HEK293T (cell line): ENCODE data around the gene ERVFRD-1.

Experiments used
- CTCF ChIA-PET: fragments of 350-600 bp; formaldehyde crosslinking; extraction: SDS; loops from one replicate; lab custom pipeline; 2021; ENCODE audit warnings: antibody characterized with exemption, inconsistent platforms; lab: Yijun Ruan, JAX
- POLR2A ChIA-PET: fragments of 350-600 bp; formaldehyde crosslinking; extraction: SDS; loops from one replicate; lab custom pipeline; 2020; ENCODE audit warnings: antibody characterized with exemption, inconsistent platforms; lab: Yijun Ruan, JAX
- DNase-seq: peaks from one replicate; pipeline ENCODE4 v3.0.0; 2012; ENCODE audit warnings: mixed read lengths; ENCODE audit errors: extremely low spot score
- ARNT ChIP-seq: fragments of 450-650 bp; IDR thresholded peaks from 2 replicates; pipeline ENCODE4 v1.6.1; 2017; ENCODE audit warnings: mild to moderate bottlenecking
- BHLHE40 ChIP-seq: fragments of 450-650 bp; IDR thresholded peaks from 2 replicates; pipeline ENCODE4 v1.6.1; 2016; ENCODE audit warnings: mild to moderate bottlenecking, moderate library complexity, borderline replicate concordance
- CTBP1 ChIP-seq: fragments of 450-650 bp; IDR thresholded peaks from 2 replicates; pipeline ENCODE4 v1.6.1; 2016; ENCODE audit warnings: borderline replicate concordance
- ELF4 ChIP-seq: fragments of 450-650 bp; IDR thresholded peaks from 2 replicates; pipeline ENCODE4 v1.6.1; 2017; ENCODE audit warnings: antibody characterized with exemption
- FOXA1 ChIP-seq: fragments of 450-650 bp; IDR thresholded peaks from 2 replicates; pipeline ENCODE4 v1.6.1; 2016; ENCODE audit warnings: mild to moderate bottlenecking
- FOXK2 ChIP-seq: fragments of 450-650 bp; IDR thresholded peaks from 2 replicates; pipeline ENCODE4 v1.6.1; 2016; ENCODE audit warnings: mild to moderate bottlenecking
- FOXM1 ChIP-seq: fragments of 450-650 bp; IDR thresholded peaks from 2 replicates; pipeline ENCODE4 v1.6.1; 2017; ENCODE audit warnings: mild to moderate bottlenecking, borderline replicate concordance
- HDGF ChIP-seq: fragments of 450-650 bp; IDR thresholded peaks from 2 replicates; pipeline ENCODE4 v1.6.1; 2017; ENCODE audit warnings: antibody characterized with exemption, borderline replicate concordance
- L3MBTL2 ChIP-seq: fragments of 450-650 bp; conservative IDR thresholded peaks from 2 replicates; pipeline ENCODE4 v1.6.1; 2016; ENCODE audit warnings: mild to moderate bottlenecking
- LEF1 ChIP-seq: fragments of 450-650 bp; IDR thresholded peaks from 2 replicates; pipeline ENCODE4 v1.6.1; 2017; ENCODE audit warnings: mild to moderate bottlenecking, borderline replicate concordance
- NFRKB ChIP-seq: fragments of 450-650 bp; IDR thresholded peaks from 2 replicates; pipeline ENCODE4 v1.6.1; 2016; ENCODE audit warnings: mild to moderate bottlenecking, moderate library complexity
- SP1 ChIP-seq: fragments of 450-650 bp; IDR thresholded peaks from 2 replicates; pipeline ENCODE4 v1.6.1; 2017
- SUZ12 ChIP-seq: fragments of 450-650 bp; IDR thresholded peaks from 2 replicates; pipeline ENCODE4 v1.6.1; 2016; ENCODE audit warnings: mild to moderate bottlenecking
- TARDBP ChIP-seq: fragments of 450-650 bp; IDR thresholded peaks from 2 replicates; pipeline ENCODE4 v1.6.1; 2016
- ZNF384 ChIP-seq: fragments of 450-650 bp; IDR thresholded peaks from 2 replicates; pipeline ENCODE4 v1.6.1; 2016
- TF ChIP-seq, protein P1 (sequence below): fragments of 450-650 bp; IDR thresholded peaks from 2 replicates; pipeline ENCODE4 v1.6.1; 2016

Gene ERVFRD-1

DNA sequence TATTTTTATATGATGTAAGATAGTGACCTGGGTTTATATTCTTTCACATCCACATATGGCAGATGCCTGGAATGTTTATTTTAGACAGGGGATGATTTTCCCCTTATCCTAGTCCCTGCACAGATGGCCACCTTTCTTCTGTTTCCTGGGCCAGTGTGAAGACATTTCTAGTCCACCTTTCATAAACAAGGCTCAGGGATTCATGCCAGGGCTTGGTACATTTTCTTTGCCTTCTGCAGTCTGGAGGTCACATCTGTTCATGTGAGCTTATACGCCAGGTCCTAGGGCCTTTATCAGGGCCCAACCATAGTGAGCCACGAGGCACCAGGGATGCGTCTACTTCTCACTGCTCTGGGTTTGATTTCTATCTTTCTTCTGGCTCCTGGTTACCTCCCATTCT lies 38.0 kb upstream of the ERVFRD-1 start:
- CTCF ChIA-PET: no interaction called here
- POLR2A ChIA-PET: no interaction called here
- DNase-seq: no peak
- TF ChIP-seq ELF4 (no peak), HDGF (no peak), FOXK2 (no peak), FOXA1 (no peak), SUZ12 (no peak), TARDBP (no peak), ZNF384 (no peak), SP1 (no peak), L3MBTL2 (no peak)
- TF ChIP-seq, protein P1, sequence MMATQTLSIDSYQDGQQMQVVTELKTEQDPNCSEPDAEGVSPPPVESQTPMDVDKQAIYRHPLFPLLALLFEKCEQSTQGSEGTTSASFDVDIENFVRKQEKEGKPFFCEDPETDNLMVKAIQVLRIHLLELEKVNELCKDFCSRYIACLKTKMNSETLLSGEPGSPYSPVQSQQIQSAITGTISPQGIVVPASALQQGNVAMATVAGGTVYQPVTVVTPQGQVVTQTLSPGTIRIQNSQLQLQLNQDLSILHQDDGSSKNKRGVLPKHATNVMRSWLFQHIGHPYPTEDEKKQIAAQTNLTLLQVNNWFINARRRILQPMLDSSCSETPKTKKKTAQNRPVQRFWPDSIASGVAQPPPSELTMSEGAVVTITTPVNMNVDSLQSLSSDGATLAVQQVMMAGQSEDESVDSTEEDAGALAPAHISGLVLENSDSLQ: no peak

DNA sequence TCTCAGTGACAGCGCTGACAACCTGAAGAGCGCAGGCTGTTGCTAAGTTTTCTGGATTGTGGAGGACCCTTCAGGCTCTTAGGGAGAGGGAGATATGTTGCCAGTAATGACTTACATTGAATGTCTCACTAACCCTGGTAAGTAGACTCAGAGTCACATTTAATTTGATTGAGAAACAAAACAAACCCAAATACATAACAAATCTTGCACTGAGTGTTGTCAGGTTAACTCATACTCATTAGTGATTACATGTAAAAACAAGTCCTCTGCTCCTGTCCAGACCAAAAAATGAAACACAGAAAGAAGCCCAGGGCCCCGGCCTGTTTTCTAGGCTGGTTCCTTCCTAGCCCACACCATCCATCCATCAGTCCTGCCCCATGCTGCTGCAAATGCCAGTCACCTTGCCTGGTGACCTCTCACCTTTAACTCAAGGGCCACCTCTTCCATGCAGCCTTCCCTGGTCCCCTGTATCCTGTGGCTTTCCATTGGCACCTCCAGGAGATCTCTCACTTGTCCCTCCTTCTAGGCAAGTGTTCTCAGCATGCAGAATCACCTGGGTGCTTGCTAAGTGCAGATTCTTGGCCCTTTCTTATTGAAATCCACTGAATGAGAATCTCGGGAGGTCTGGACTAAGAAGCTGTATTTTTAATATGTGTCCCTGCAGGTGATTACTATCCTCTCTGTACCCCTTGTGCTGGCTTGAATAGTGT lies 34.7 kb upstream of the ERVFRD-1 start:
- DNase-seq: no peak
- POLR2A ChIA-PET: no interaction called here
- TF ChIP-seq TARDBP: no peak
- no peak for TF ChIP-seq CTBP1
- TF ChIP-seq SUZ12: no peak
- TF ChIP-seq SP1: no peak
- TF ChIP-seq, protein P1: no peak
- TF ChIP-seq L3MBTL2: no peak
- TF ChIP-seq LEF1: no peak
- TF ChIP-seq ARNT: no peak
- TF ChIP-seq FOXK2: no peak
- no peak for TF ChIP-seq BHLHE40
- no peak for TF ChIP-seq FOXA1
- TF ChIP-seq HDGF: no peak
- no peak for TF ChIP-seq ELF4
- no peak for TF ChIP-seq FOXM1
- TF ChIP-seq ZNF384: no peak
- TF ChIP-seq NFRKB: no peak
- CTCF ChIA-PET: no interaction called here

DNA sequence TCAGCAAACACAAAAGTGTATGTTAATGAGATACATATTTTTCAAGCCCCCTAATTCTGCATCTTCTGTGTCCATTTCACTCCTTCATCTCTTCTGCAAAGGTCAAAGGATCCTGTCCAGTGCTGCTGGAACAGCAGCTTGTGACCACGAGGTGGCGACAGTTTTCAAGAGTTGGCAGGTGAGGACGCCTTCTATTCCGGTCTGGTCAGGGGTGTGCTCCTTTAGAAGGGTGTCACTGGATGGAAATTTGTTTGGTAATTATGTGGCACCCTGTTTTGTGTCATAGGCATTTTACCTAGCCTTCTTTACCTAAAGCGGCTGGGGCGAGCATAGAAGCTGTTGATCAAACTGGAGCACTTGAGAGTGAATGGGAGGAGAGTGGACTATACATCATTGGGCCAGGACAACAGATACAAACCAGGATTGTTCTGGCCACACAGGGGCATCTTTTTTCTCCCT lies 32.9 kb upstream of the ERVFRD-1 start:
- TF ChIP-seq BHLHE40 (no peak), SUZ12 (no peak), FOXM1 (no peak), ELF4 (0 out of 2 replicates have a peak, but pooled peaks have one; percentile 11)
- CTCF ChIA-PET: interaction anchor here (0.6 to 1.2 kb wide), 4 partner anchors 8 to 351 kb away, joined by 3 to 6 read pairs (median 4); no protein-coding TSS in a partner anchor
- POLR2A ChIA-PET: no interaction called here
- peak; percentile 79 for DNase-seq

DNA sequence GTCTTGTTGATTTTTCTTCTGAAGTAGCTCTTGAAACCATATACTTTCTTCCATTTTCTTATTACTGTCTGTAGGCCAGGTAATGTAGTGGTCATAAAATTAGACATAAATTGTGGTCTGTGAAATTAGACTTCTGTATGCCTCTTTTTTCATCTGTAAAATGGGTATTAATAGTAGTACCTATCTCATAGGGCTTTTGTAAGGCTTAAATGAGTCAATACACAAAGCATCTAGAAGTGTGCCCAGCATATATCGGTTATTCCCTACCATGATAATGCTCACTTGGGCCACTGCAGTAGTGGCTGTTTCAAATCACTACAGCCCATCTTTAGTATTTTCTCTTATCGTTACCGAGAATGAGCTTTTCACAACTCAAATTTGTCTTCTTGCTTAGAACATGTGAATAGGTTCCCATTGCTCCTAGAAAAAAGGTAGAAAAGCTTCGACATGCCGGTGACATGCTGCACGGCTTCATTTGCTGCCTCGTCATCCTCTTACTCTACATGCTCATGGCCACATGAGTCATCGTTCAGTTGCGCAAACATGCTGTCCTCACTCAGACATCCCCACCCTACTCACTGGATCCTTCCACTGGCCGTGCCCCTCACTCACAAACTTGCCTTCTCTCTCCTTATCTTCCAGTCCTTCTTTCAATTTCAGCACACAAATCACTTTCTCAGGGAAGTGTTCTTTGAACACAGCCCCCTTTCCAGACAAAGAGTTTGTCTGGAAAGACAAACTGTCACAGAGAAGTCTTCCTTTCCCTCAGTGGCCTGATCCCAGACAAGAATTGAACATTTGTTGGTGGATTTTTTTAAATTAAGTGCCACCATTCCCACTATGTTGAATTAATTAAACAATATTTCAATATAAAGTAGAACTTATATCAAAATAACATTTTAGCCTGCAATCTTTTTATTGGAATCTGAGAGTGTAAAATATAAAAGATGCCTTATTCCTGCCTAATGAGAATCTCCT lies 32.2 kb upstream of the ERVFRD-1 start:
- POLR2A ChIA-PET: no interaction called here
- DNase-seq: no peak
- CTCF ChIA-PET: interaction anchor here (0.5 to 1.2 kb wide), 6 partner anchors 8 to 354 kb away, joined by 3 to 6 read pairs (median 4); no protein-coding TSS in a partner anchor
- TF ChIP-seq L3MBTL2 (no peak), ELF4 (no peak), LEF1 (no peak), SP1 (no peak), FOXK2 (no peak), NFRKB (no peak), CTBP1 (no peak), ZNF384 (no peak), SUZ12 (no peak), HDGF (no peak), TARDBP (no peak), FOXM1 (no peak), FOXA1 (no peak), BHLHE40 (no peak), ARNT (no peak)
- TF ChIP-seq, protein P1: no peak

DNA sequence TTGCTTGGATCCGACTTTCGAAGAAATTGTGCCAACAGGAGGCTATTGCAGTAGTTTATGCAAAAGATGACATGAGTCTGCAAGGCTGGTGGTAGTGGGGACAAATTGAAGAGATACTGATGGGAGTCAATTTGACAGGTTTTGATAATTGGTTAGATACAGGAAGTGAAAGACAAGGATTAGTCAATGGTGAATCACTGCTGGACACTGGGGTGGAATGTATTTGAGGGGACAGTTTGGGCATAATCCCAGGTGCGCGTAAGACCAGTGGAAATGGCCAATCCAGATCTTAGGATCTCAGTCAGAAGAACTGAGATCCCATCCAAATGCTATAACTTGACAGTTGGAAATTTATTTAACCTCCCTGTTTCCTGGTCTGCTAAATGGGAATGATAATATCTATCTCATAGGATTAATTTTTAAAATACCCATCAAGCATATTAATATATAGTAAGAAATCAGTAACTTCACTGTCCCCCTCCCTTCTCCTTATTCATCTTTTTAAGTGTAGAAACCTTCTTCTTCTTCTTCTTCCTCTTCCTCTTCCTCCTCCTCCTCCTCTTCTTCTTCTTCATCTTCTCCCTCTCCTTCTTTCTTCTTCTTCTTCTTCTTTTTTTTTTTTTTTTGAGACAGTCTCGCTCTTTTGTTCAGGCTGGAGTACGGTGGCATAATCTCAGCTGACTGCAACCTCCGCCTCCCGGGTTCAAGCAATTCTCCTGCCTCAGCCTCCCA lies 30.9 kb upstream of the ERVFRD-1 start:
- POLR2A ChIA-PET: no interaction called here
- no peak for DNase-seq
- TF ChIP-seq LEF1 (no peak), FOXM1 (no peak), FOXA1 (no peak), NFRKB (no peak), FOXK2 (no peak), HDGF (no peak), BHLHE40 (no peak), TARDBP (no peak), ZNF384 (no peak), ARNT (no peak), SP1 (no peak)
- TF ChIP-seq, protein P1: no peak
- CTCF ChIA-PET: interaction anchor here (0.5 to 1.1 kb wide), 2 partner anchors 354 to 355 kb away, joined by 3 to 5 read pairs; no protein-coding TSS in a partner anchor
